AG10803 (cell line): ENCODE data around the gene YIF1A.

Experiments
- DNase-seq: peaks from one replicate; pipeline ENCODE4 v3.0.0; 2010; ENCODE audit warnings: low read depth
- H3K4me3 ChIP-seq: 2 replicates; pipeline ENCODE4 v1.5.1; 2011; ENCODE audit warnings: mild to moderate bottlenecking, low read length, control low read depth
- TF ChIP-seq, protein P1 (sequence below): conservative IDR thresholded peaks from 2 replicates; pipeline ENCODE4 v1.5.1; 2011; ENCODE audit warnings: mild to moderate bottlenecking, low read length, control low read depth, inconsistent platforms

Gene YIF1A, protein sequence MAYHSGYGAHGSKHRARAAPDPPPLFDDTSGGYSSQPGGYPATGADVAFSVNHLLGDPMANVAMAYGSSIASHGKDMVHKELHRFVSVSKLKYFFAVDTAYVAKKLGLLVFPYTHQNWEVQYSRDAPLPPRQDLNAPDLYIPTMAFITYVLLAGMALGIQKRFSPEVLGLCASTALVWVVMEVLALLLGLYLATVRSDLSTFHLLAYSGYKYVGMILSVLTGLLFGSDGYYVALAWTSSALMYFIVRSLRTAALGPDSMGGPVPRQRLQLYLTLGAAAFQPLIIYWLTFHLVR

DNA sequence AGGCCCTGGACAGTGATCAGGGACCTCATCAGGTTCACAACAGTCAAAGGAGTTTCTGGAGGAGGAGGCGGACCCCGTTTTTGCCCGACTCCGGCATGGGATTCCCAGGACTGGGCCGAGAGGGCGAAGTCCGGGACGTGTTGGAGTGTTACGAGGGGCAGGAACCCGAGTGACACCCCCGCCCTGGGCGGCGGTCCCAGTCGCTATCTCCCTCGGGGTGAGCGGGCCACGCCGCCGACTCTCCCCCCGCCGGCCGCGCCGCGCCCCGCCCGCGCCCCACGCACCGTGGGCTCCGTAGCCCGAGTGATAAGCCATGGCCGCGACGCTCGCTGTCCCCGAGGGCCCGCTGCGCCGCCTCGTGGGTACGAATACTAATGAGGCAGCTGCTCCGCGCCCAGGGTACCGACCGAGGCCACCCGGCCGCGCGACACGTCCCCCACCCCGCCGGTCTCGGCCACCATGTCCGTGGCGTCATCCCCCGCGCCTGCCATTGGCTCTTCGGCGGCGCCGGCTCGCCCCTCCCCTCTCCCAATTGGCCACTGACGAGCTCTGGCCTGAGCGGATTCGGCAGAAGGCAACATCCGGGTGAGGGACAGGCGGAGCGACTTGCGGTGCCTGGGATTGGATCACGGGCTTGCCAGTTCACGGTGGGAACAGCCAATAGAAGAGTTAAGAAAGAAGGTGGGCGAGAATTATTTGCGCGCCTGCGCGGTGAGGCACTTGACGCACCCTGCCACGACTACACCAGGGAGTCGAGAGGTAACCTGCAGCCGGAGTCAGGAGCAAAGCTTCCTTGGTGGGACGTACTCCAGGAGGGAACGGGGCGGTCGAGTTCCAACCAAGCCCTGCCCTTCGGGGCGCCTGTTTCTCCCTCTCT lies at the start of gene YIF1A:
Gene YIF1A, minus strand, starts transcription at position 473 of the 877 bp plus-strand sequence. Its CDS starts 158 bp downstream, at position 315.
- H3K4me3 ChIP-seq, result peak within 1 kb of the TSS; percentile 92
- DNase-seq, result peak; percentile 100
- TF ChIP-seq, protein P1, sequence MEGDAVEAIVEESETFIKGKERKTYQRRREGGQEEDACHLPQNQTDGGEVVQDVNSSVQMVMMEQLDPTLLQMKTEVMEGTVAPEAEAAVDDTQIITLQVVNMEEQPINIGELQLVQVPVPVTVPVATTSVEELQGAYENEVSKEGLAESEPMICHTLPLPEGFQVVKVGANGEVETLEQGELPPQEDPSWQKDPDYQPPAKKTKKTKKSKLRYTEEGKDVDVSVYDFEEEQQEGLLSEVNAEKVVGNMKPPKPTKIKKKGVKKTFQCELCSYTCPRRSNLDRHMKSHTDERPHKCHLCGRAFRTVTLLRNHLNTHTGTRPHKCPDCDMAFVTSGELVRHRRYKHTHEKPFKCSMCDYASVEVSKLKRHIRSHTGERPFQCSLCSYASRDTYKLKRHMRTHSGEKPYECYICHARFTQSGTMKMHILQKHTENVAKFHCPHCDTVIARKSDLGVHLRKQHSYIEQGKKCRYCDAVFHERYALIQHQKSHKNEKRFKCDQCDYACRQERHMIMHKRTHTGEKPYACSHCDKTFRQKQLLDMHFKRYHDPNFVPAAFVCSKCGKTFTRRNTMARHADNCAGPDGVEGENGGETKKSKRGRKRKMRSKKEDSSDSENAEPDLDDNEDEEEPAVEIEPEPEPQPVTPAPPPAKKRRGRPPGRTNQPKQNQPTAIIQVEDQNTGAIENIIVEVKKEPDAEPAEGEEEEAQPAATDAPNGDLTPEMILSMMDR, result no peak

DNA sequence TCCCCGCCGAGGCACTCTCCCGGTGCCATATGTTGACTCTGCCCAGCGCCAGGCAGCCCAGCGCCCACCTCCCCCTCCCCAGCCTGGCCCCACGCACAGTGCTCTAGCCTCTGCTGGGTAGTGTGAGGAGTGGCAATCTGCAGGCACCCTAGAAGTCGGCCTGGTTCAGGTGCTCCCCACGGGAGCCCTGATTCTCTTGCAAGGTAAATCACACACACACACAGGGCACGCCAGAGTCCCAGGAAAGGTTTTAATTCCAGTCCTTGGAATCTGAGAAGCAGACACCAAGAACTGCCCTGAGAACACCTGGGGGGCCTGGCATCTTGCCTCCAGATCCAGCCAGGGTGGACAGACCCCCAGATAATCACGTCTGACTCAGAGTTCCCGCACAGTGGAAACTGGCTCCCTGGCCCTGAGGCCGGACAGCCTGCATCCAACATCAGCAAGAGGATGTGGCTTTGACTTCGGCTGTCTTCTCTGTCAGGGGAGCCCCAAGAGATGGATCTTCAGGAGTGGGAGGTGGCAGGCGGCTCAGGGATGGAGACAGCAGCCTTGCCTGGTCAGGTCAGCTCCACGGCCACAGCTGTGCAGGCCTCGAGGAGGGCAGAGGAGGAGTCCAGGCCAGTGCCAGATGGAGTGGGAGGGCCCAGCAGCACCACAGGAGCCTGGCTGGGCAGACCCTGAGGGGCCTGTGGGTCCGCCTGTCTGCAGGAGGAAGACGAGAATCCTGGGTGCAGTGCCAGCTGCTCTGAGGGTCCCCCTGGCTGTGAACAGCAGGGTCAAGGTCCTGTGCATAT lies 48.4 kb upstream of the YIF1A start:
- no peak for DNase-seq
- TF ChIP-seq, protein P1, result peak; percentile 12
- no peak overlapping the region; the same call in 1 of the 2 replicates for H3K4me3 ChIP-seq

DNA sequence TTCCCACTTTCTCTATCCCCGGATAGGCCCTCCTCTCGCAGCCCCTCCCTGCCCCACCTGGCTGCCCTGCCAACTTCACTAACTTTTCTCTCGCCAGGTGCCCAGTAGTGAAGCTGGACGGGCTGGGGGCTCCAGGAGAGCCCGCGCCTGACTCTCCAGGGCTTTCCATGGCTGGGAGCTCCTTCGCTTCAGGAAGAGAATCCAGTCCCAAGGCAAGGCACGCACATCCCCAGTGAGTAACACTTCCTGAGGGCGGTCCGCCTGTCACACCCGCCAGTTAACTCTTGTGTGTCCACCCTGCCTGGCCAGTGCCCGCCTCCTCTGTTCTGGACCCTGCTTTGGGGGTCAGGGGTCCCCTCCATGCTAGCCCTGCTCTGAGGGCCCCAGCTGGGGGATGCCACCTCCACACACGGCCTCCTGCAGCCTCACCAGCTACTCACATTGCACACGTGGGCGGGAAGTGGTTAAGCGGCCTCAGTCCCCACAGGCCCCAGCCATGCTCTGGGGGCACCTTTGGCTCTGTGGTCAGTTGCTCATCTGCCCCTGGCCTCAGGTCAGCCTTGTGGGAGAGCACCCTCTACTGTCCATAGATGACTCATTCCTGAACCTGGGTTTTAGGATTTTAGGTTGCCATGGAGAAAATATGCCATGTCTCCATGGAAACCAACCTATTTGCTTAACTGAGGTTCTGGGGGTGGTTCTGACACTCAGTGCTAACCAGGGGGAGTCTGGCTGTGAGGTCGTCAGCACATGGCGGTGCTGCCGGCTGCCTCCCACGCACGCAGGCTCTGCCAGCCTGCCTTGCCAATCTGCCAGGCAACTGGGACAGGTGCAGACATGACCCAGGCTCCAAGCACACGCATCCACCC lies 47.5 kb upstream of the YIF1A start, which contains the start of gene RIN1:
Gene RIN1, minus strand, starts transcription at position 201 of the 869 bp plus-strand sequence. Its CDS starts 32 bp downstream, at position 169.
- peak within 1 kb of the TSS; percentile 86 for H3K4me3 ChIP-seq
- TF ChIP-seq, protein P1, result peak; percentile 56
- peak; percentile 94 for DNase-seq

DNA sequence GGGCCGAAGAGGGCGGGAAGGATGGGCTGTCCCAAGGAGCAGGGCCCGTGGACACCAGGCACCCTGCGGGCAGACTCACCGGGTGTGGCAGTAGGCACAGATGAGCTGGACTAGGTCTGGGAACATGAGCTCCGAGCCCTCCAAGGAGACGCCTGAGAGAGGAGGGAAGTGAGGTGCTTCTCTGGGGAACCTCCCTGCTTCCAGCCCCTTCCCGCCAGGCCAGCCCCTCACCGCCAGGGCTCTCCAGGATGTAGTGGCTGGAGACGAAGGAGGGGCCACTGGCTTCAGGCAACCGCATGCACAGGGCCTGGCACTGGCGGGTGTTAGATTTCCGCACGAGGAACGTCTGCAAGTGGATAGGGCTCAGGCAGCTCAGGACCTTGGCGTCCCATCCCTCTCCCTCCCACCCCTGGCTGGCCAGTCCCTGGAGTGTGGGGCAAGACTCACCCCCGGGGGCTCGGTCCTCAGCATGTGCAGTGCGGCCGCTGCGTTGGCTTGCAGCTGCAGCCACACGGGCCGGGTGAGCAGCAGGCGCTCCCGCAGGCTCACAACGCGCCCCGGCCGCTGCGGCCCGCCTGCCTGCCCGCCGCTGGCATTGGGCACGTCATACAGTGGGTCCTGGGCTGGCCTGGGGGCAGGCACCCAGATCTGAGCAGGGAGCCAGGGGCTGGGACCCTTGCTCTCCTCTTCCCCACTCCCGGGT lies 46.7 kb upstream of the YIF1A start:
- peak; percentile 54 for DNase-seq
- peak overlapping the region; percentile 86 for H3K4me3 ChIP-seq
- TF ChIP-seq, protein P1, result no peak

DNA sequence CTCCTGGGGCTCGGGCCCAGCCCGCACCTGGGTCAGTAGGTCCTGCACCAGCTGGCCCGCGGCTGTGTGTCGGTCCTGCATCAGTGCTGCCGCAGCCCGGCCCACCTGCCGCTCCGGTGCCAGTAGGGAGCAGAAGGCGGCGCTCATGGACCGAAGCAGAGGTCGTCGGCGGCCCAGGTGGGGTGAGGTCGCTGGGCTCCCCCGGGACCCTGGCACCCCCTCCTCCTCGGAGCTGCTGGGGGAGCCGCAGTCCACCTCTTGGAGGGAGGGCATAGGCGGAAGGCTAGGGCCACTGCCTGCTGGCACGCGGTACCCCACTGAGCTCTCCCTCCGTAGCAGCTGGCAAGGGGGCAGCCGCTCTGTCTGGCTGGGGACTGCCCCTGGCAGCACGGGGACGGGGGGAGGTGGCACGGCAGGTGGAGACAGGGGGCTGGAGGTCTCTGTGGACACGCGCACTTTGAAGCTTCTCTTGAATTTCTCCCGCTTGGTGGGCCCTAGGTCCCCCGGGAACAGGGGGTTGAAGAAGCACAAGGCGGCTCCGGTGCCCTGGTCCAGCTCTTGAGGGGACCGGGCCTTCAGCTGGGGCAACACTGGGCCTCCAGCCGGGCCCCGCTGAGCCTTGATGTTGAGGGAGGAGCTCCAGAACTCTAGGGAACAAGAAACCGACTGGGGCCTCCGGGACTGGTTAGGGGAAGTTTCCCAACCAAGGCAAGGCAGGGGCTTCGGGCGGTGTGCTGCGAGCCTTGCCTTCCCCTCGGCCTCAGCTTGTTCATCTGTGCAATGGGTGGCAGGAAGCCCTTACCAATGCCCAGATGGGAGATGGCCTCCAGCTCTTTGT lies 45.9 kb upstream of the YIF1A start:
- peak overlapping the region; percentile 86 for H3K4me3 ChIP-seq

More for the DNA sequence above, 45.9 kb upstream of the YIF1A start:
- DNase-seq, result no peak
- TF ChIP-seq, protein P1, result no peak
